HepG2 (cell line): ENCODE measurements around the gene REPIN1.

Experiments used
- CTCF ChIP-seq: sonication (generic); formaldehyde crosslinking; IDR thresholded peaks from 2 replicates; pipeline ENCODE4 v1.5.0; 2020; ENCODE audit warnings: mild to moderate bottlenecking, missing genetic modification reagents, moderate library complexity
- KDM5B ChIP-seq: sonication (generic); formaldehyde crosslinking; IDR thresholded peaks from 2 replicates; pipeline ENCODE4 v1.4.0; 2020; ENCODE audit warnings: missing genetic modification reagents, mild to moderate bottlenecking, borderline replicate concordance
- MEIS2 ChIP-seq: sonication (generic); formaldehyde crosslinking; IDR thresholded peaks from 2 replicates; pipeline ENCODE4 v1.9.0; 2021; ENCODE audit warnings: mild to moderate bottlenecking, missing genetic modification reagents
- NFE2 ChIP-seq: sonication (generic); formaldehyde crosslinking; IDR thresholded peaks from 2 replicates; pipeline ENCODE4 v1.4.0; 2020; ENCODE audit warnings: missing genetic modification reagents
- PCBP2 ChIP-seq: fragments of 200-400 bp; formaldehyde crosslinking; optimal IDR thresholded peaks from 2 replicates; pipeline ENCODE3; 2018; ENCODE audit warnings: low read length, low read depth; ENCODE audit not compliant: poor library complexity, severe bottlenecking
- POLR2A ChIP-seq, 2 experiments: IDR thresholded peaks; 2 replicates each; pipeline ENCODE4 v1.6.1; 2011; ENCODE audit warnings: low read depth in 2 of 2, low read length in 2 of 2, mild to moderate bottlenecking in 1 of 2, moderate library complexity in 1 of 2; ENCODE audit not compliant: insufficient read depth in 1 of 2
- RBAK ChIP-seq: sonication (generic); formaldehyde crosslinking; IDR thresholded peaks from 2 replicates; pipeline ENCODE4 v1.5.1; 2020; ENCODE audit warnings: mild to moderate bottlenecking, missing genetic modification reagents
- ZNF709 ChIP-seq: sonication (generic); formaldehyde crosslinking; IDR thresholded peaks from 2 replicates; pipeline ENCODE4 v1.5.0; 2020; ENCODE audit warnings: mild to moderate bottlenecking, missing genetic modification reagents
- TF ChIP-seq, protein P1 (sequence below): sonication (generic); formaldehyde crosslinking; IDR thresholded peaks from 2 replicates; pipeline ENCODE4 v1.8.0; 2023; ENCODE audit warnings: mild to moderate bottlenecking, missing genetic modification reagents

DNA sequence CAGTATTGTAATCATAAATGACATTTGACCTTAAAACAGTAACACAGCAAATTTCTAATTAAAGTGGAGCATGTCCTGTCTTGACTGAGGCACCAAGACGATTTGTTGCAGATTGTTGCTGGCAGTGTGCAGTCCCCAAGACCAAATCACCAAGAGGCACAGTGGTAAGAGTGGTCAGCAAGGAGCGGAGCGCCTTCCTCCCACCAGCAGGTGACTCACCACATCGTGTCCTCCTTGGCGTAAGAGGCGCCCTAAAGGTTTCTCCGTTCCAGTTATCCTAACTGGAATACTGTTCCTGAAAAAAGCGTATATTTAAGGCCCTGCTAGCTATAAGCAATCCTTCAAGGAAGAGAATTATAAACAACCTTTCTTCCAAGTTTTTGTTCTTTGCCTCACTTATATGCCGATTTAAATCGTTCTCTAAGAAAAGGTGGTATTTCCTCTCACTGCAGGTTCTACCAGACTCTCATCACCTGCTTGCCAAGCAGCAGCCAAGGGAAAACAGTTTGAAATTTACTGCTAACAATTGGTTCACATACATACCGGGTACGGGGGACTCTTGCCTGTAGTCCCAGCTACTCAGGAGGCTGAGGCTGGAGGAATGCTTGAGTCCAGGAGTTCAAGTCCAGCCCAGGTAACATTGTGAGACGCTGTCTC is 10.7 kb upstream of the REPIN1 start:
- no peak for TF ChIP-seq ZNF709 (CRISPR knock-in tag)
- TF ChIP-seq KDM5B: no peak
- no peak for TF ChIP-seq POLR2A (IDR thresholded peaks at IDR 0.05; ENCODE audit: insufficient read depth in 1 of 2, low read depth in 2 of 2, low read length in 2 of 2)
- TF ChIP-seq MEIS2 (CRISPR knock-in tag): no peak
- TF ChIP-seq RBAK (CRISPR knock-in tag): no peak
- peak; percentile 30; the same call in 1 of the 2 replicates for TF ChIP-seq CTCF (CRISPR knock-in tag)
- TF ChIP-seq, protein P1, sequence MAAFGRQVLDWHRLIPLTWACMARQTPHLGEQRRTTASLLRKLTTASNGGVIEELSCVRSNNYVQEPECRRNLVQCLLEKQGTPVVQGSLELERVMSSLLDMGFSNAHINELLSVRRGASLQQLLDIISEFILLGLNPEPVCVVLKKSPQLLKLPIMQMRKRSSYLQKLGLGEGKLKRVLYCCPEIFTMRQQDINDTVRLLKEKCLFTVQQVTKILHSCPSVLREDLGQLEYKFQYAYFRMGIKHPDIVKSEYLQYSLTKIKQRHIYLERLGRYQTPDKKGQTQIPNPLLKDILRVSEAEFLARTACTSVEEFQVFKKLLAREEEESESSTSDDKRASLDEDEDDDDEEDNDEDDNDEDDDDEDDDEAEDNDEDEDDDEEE: no peak
- no peak for TF ChIP-seq NFE2 (CRISPR knock-in tag)
- no peak for TF ChIP-seq PCBP2
